Keratinocyte (primary cell): ENCODE results near the gene PYY.

Source experiments
- EZH2 ChIP-seq: IDR thresholded peaks from one replicate; pipeline ENCODE4 v1.6.1; 2012; ENCODE audit warnings: inconsistent platforms, mild to moderate bottlenecking, low read length, moderate library complexity
- TF ChIP-seq, protein P1 (sequence below), 3 experiments: IDR thresholded peaks in 1 of 3; conservative IDR thresholded peaks in 1 of 3; optimal IDR thresholded peaks in 1 of 3; 2 replicates in 2 of 3; 3 replicates in 1 of 3; pipeline versions ENCODE3 to v1.5.1; 2011; ENCODE audit warnings: low read length in 3 of 3, mild to moderate bottlenecking in 3 of 3, moderate library complexity in 2 of 3, control low read depth in 1 of 3, inconsistent platforms in 1 of 3; ENCODE audit not compliant: insufficient read depth in 2 of 3; ENCODE audit errors: extremely low read depth in 1 of 3

DNA sequence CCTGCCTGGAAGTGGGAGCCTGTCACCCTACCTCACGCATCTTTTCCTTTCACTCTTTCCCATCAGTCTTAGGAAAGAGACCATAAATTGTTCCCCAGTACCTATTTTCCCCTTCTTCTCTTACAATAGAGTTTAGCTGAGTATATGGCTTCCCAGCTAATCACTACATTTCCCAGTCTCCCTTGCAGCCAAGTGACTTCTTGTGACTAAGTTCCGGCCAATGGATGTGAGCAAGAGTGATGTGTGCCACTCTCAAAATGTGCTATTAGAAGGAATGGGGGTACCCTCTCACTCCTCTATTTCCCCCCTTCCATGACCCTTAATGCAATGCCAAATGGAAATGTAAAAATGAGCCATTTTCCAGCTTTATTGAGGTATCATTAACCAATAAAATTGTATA, 8.2 kb upstream of the PYY start:
- TF ChIP-seq, protein P1, sequence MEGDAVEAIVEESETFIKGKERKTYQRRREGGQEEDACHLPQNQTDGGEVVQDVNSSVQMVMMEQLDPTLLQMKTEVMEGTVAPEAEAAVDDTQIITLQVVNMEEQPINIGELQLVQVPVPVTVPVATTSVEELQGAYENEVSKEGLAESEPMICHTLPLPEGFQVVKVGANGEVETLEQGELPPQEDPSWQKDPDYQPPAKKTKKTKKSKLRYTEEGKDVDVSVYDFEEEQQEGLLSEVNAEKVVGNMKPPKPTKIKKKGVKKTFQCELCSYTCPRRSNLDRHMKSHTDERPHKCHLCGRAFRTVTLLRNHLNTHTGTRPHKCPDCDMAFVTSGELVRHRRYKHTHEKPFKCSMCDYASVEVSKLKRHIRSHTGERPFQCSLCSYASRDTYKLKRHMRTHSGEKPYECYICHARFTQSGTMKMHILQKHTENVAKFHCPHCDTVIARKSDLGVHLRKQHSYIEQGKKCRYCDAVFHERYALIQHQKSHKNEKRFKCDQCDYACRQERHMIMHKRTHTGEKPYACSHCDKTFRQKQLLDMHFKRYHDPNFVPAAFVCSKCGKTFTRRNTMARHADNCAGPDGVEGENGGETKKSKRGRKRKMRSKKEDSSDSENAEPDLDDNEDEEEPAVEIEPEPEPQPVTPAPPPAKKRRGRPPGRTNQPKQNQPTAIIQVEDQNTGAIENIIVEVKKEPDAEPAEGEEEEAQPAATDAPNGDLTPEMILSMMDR (optimal IDR thresholded peaks at IDR 0.05 in 1 of 3, IDR thresholded peaks at IDR 0.05 in 1 of 3, conservative IDR thresholded peaks at IDR 0.05 in 1 of 3; ENCODE audit: extremely low read depth in 1 of 3, insufficient read depth in 2 of 3, low read length in 3 of 3), result no peak
- TF ChIP-seq EZH2, result no peak
